ENCODE results near the gene KCNH8.

DNA sequence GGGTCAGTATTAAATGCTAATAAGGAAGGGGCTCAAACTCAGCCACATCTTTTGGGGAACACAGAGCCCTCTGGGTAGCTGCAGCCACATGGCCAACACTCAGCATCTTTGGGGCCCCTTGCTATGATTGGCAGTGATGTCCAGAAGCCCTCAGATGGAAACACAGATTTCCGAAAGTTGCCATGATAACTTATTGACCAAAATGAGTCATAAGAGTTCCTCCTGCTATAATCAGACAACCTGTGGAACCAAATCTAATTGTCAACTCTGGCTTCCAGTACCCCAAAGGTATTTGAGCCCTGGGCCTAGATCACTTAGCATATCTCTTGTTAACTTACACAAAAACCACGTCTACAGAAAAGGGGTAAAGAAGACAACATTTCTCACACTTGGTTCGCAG, 392.2 kb downstream of the KCNH8 start:
- no peak for TF ChIP-seq BHLHE40 (IDR thresholded peaks at IDR 0.05; ENCODE audit: borderline replicate concordance in 1 of 2, low read depth in 2 of 2, low read length in 1 of 2)
- no peak for TF ChIP-seq SIX5 (IDR thresholded peaks at IDR 0.05; ENCODE audit: low read depth, low read length, severe bottlenecking)
- TF ChIP-seq JUND (IDR thresholded peaks at IDR 0.05; ENCODE audit: low read depth, low read length): no peak
- no peak for TF ChIP-seq RAD51 (IDR thresholded peaks at IDR 0.05)
- no peak for TF ChIP-seq TAF1 (IDR thresholded peaks at IDR 0.05; ENCODE audit: borderline replicate concordance, low read depth, low read length)
- TF ChIP-seq EP300 (IDR thresholded peaks at IDR 0.05; ENCODE audit: borderline replicate concordance in 1 of 2, control insufficient read depth in 1 of 2, low read depth in 2 of 2, low read length in 2 of 2): no peak
- no peak for TF ChIP-seq ZZZ3 (IDR thresholded peaks at IDR 0.05; ENCODE audit: control insufficient read depth, insufficient read length, low read depth)
- TF ChIP-seq KAT2A (conservative IDR thresholded peaks at IDR 0.05; ENCODE audit: control insufficient read depth, low read depth, low read length): no peak
- no peak for TF ChIP-seq TBL1XR1 (IDR thresholded peaks at IDR 0.05; ENCODE audit: low read depth, low read length)
- TF ChIP-seq, protein P1, sequence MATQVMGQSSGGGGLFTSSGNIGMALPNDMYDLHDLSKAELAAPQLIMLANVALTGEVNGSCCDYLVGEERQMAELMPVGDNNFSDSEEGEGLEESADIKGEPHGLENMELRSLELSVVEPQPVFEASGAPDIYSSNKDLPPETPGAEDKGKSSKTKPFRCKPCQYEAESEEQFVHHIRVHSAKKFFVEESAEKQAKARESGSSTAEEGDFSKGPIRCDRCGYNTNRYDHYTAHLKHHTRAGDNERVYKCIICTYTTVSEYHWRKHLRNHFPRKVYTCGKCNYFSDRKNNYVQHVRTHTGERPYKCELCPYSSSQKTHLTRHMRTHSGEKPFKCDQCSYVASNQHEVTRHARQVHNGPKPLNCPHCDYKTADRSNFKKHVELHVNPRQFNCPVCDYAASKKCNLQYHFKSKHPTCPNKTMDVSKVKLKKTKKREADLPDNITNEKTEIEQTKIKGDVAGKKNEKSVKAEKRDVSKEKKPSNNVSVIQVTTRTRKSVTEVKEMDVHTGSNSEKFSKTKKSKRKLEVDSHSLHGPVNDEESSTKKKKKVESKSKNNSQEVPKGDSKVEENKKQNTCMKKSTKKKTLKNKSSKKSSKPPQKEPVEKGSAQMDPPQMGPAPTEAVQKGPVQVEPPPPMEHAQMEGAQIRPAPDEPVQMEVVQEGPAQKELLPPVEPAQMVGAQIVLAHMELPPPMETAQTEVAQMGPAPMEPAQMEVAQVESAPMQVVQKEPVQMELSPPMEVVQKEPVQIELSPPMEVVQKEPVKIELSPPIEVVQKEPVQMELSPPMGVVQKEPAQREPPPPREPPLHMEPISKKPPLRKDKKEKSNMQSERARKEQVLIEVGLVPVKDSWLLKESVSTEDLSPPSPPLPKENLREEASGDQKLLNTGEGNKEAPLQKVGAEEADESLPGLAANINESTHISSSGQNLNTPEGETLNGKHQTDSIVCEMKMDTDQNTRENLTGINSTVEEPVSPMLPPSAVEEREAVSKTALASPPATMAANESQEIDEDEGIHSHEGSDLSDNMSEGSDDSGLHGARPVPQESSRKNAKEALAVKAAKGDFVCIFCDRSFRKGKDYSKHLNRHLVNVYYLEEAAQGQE (IDR thresholded peaks at IDR 0.05; ENCODE audit: low read depth, low read length): no peak
